Measurements from ENCODE around the gene ABCA2.
A peak's percentile ranks its signal among the peaks of the same experiment; 100 is the strongest.

ABCA2 gene

GRCh38 chr9:136994888-136995230 lies 33.2 kb downstream of the ABCA2 start:
- no peak for DNase-seq

- DNase-seq, result no peak
Observed at GRCh38 chr9:136994180-136994887, 33.7 kb downstream of the ABCA2 start.

- no peak for DNase-seq
Observed at GRCh38 chr9:136992819-136993369, 35.1 kb downstream of the ABCA2 start.

- DNase-seq, result peak; percentile 51
Observed at GRCh38 chr9:136991993-136992818, 35.8 kb downstream of the ABCA2 start, which contains the start of gene PAXX. Gene PAXX (plus strand): TSS chr9:136992422. CDS start chr9:136992444, 22 bp downstream.

GRCh38 chr9:136990242-136990911 lies 37.7 kb downstream of the ABCA2 start:
- no peak for DNase-seq

- no peak for DNase-seq
Observed at GRCh38 chr9:136988872-136989271, 39.2 kb downstream of the ABCA2 start.

- DNase-seq, result no peak
Observed at GRCh38 chr9:136985853-136986252, 42.2 kb downstream of the ABCA2 start.

- DNase-seq, result no peak
Observed at GRCh38 chr9:136985027-136985602, 42.9 kb downstream of the ABCA2 start.

- no peak for DNase-seq
Observed at GRCh38 chr9:136984464-136985026, 43.5 kb downstream of the ABCA2 start.

- DNase-seq, result no peak
Observed at GRCh38 chr9:136983656-136984314, 44.3 kb downstream of the ABCA2 start.

GRCh38 chr9:136983167-136983566 lies 44.9 kb downstream of the ABCA2 start:
- no peak for DNase-seq

- DNase-seq, result no peak
Observed at GRCh38 chr9:136982232-136983051, 45.6 kb downstream of the ABCA2 start, which contains the start of gene LCNL1. Gene LCNL1 (plus strand): TSS chr9:136982993. CDS start chr9:136983587, 594 bp downstream.

GRCh38 chr9:136981588-136982231 lies 46.3 kb downstream of the ABCA2 start:
- DNase-seq, result no peak

- DNase-seq, result no peak
Observed at GRCh38 chr9:136980669-136981478, 47.2 kb downstream of the ABCA2 start.

- DNase-seq, result no peak
Observed at GRCh38 chr9:136979769-136980587, 48.1 kb downstream of the ABCA2 start.

GRCh38 chr9:136978865-136979544 lies 49.0 kb downstream of the ABCA2 start:
- no peak for DNase-seq

GRCh38 chr9:136978073-136978864 lies 49.8 kb downstream of the ABCA2 start:
- no peak for DNase-seq
